GM19328 (cell line): Measurements from ENCODE around the gene SLC43A3.
A peak's percentile ranks its signal among the peaks of the same experiment; 100 is the strongest.
"Not testable (repeated sequence)": the region's sequence is repeated elsewhere in the genome, so short reads cannot be mapped to it uniquely, and the experiment has no call there.

Experiments
- ATAC-seq: cut with Tn5 transposase; IDR thresholded peaks from one replicate; pipeline ENCODE4 v1.9.1; 2021; ENCODE audit warnings: mild to moderate bottlenecking, moderate library complexity; ENCODE audit not compliant: unreplicated experiment

Gene SLC43A3

GRCh38 chr11:57407941-57408475 lies 18.9 kb downstream of the SLC43A3 start:
- ATAC-seq = no peak

DNA sequence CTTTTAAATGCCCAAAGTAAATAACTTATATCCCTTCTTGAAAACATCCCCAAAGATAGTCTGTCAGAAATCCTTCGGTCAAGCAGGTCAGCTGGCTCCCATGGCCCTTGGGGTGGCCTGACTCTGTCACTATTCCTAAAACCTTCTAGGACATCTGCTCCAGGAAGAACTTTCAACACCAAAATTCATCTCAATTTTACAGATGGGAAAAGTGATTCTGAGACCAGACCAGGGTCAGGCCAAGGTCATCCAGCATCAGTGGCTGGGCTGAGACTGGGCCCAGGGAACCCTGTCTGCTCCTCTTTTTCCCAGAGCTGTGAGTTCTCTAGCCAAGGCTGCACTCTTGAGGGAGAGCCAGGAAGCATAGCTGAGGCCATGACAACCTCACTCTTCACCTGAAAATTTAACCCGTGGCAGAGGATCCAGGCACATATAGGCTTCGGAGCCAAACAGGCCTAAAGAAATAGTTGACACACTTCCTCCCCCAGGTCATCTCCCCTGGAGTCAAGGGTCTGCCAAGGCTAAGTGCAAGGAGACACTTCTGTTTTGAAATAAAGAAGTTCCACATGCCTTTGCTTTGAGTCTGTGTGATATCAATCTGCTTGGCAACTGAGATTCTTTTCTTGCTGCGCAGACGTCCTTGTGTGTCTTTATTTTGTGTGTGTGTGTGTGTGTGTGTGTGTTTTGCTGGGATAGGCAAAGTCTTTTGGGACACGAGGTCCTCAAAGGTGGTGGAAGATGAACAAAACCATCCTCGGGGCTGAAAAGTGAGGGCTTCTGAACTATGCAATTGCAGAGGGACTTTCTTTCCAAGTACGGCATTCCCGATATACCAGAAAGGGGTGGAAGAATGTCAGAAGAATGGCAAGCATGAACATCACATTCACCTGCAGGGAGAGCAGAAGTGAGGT lies 19.7 kb downstream of the SLC43A3 start:
- ATAC-seq = no peak

- ATAC-seq = peak; percentile 49
Measured at GRCh38 chr11:57406337-57406904, 20.5 kb downstream of the SLC43A3 start.

GRCh38 chr11:57405271-57405860 lies 21.6 kb downstream of the SLC43A3 start:
- ATAC-seq = no peak

- no peak for ATAC-seq
Measured at GRCh38 chr11:57403802-57404147, 23.1 kb downstream of the SLC43A3 start.

GRCh38 chr11:57403003-57403801 lies 23.7 kb downstream of the SLC43A3 start:
- not testable (repeated sequence) for ATAC-seq

DNA sequence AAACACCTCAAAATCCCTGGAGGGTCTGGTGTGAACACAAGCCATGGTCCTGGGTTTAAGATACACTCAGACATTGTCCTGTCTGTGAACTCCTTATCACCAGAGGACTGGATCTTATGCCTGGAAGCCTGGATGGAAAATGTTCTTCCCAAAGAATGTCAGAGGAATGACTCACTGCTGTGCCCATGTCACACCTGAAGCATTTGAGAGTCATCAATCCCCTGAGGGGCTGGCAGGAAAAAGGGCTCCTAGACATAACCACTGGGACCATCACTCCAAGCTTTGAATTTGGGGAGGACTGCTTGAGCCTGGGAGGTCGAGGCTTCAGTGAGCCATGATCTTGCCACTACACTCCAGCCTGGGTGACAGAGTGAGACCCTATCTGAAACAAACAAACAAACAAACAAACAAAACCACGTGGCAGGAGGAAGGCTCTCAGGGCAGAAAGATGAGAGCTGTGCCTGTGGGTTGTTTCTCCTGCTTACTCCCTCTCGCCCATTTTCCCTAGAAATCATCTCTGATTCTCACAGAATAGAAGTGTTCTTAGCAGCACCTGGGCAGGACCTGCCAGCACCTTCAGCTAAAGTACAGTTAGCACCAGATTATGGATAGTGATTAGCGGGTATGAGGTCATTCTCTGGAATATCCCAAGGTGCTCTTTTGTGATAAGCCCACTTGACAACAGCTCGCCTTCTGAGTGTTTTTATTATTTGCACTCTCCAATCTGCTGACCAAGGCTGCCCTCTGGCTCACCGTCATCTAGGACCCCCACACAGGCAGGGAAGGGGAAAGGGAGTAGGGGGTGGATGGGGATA lies 24.5 kb downstream of the SLC43A3 start:
- no peak for ATAC-seq

DNA sequence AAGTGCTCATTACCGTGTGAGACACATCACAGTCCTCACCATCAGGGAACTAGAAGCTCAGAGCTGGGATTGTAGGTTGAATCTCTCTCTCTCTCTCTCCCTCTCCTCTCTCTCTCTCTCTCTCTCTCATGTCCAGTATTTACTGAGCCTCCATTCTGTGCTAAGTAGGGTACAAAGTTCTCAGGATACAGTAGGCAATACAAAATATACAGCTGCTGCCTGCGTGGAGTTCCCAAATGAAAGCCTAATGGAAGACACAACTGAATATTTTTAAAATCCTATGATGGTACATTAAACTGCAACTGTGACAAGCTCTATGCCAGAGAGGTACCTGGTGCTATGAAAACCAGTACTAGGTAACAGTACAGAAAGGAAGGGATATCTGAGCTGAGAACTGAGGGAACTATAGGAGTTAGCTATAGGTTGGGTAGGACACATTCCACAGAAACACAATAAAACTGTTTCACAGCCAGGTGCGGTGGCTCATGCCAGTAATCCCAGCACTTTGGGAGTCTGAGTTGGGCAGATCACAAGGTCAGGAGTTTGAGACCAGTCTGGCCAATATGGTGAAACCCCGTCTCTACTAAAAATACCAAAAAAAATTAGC lies 26.8 kb downstream of the SLC43A3 start:
- ATAC-seq = no peak

GRCh38 chr11:57399221-57399620 lies 27.7 kb downstream of the SLC43A3 start:
- ATAC-seq = no peak

- ATAC-seq = no peak
Measured at GRCh38 chr11:57397394-57397990, 29.4 kb downstream of the SLC43A3 start.

DNA sequence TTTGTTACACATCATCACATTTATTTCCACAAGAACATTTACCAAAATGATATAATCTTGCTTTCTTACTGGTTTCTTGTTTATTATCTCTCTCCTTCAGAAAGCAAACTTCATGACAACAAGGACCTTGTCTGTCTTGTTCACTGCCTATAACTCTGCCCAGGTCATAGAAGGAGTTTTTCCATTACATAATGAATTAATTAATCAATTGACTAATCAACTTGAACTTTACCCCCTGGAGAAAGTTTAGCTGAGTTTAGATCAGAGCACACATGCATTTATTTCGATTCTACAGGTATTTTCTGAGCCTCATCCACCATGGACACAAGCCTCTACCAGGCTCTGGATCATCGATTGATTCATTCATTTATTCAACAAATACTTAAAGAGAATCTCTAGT lies 30.2 kb downstream of the SLC43A3 start:
- ATAC-seq = no peak

- ATAC-seq = no peak
Measured at GRCh38 chr11:57395905-57396623, 30.9 kb downstream of the SLC43A3 start.

- no peak for ATAC-seq
Measured at GRCh38 chr11:57394203-57394965, 32.5 kb downstream of the SLC43A3 start.

GRCh38 chr11:57392763-57393105 lies 34.2 kb downstream of the SLC43A3 start:
- no peak for ATAC-seq

DNA sequence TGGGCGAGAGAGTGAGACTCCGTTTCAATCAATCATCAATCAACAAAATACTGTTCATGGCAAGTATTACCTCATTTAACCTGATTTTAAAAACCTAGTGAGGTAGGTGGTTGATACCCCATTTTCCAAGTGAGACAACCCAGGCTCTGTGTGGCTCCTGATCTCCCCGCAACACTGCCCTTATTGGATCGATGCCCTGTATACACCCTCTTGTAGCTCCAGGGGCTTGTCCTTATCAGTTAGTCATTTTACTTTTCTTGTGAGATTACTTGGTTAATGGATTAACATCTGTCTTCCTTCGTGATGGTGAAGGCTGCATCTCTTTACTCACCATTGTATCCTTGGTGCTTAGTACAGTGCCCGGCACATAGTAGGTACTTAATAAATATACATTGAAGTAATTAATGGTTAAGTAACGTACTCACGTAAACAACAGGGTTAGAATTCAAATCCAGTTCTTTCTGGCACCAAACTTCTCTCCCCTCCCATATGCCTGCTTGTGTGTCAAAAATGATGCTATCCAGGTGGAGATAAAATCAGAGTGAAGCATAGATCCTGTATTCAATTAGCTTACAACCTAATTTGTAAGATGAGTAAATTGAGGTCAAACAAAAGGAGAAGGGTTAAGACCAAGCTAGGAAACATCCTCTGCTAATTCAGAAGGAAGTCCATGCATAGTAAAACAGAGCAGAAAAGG lies 34.7 kb downstream of the SLC43A3 start:
- no peak for ATAC-seq

DNA sequence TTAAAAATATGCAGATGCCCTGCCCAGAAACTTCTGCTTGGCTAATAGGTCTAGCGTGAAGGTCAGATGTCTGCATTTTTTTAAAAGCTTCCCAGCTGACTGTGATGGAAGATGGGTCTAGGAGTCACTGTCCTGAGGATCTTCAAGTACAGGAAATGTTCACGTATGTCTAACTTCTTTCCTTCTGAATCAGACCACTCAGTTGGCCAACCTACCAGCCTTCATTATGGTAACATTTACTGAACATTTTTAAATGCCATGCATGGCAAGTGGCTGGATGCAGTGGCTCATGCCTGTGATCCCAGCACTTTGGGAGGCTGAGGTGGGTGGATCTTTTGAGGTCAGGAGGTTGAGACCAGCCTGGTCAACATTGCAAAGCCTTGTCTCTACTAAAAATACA lies 35.4 kb downstream of the SLC43A3 start:
- ATAC-seq = no peak

DNA sequence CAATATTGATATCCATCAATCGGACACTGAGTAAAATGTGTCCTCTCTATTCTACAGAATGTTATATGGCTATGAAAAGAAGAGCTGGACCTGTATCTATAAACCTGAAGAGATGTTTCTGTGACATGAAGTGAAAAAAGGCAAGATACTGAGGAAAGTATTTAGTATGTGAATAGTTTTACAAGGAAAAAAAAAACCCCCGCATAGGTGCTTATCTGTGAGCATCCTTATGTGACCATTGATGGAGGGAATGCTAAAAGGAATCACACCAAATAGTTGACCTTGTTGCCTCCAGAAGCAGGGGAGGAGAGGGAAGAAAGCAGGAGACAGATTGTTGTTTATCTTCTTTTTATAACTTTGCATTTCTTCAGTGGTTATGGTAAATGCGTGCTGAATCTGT lies 35.8 kb downstream of the SLC43A3 start:
- no peak for ATAC-seq

GRCh38 chr11:57390535-57390934 lies 36.4 kb downstream of the SLC43A3 start, which contains the start of gene PRG2:
Gene PRG2, minus strand, starts transcription at chr11:57390650. Its CDS starts 706 bp downstream, at chr11:57389944.
- no peak for ATAC-seq
